ENCODE data around the gene NOTCH2.

Gene NOTCH2

GRCh38 chr1:119971710-119972570, 97.5 kb downstream of the NOTCH2 start:
- no peak for DNase-seq

GRCh38 chr1:119968601-119969000, 100.9 kb downstream of the NOTCH2 start:
- no peak for DNase-seq

- DNase-seq: peak; percentile 68
Observed at GRCh38 chr1:119968068-119968492, 101.4 kb downstream of the NOTCH2 start.

DNA sequence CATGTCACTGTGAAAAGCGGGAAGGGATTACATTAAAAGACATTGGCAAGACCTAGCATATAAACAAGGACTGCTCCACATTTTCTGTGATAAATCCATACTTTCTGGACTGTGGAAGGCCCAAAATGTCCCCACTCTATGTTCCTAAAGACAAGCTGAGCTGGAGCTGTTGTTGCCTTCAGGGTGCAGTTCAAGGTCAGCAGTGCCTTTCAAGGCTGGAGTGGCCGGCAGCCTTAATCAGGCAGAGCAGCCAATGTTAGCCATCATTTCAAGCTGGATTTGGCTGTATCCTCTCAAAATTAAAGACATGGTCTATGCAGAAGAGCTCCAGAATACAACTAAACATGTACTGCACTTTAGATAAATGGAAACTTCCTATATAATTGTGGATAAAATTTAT, 102.8 kb downstream of the NOTCH2 start:
- DNase-seq: no peak

- no peak for DNase-seq
Observed at GRCh38 chr1:119966020-119966419, 103.4 kb downstream of the NOTCH2 start.

- DNase-seq: no peak
Observed at GRCh38 chr1:119964673-119965363, 104.6 kb downstream of the NOTCH2 start.

DNA sequence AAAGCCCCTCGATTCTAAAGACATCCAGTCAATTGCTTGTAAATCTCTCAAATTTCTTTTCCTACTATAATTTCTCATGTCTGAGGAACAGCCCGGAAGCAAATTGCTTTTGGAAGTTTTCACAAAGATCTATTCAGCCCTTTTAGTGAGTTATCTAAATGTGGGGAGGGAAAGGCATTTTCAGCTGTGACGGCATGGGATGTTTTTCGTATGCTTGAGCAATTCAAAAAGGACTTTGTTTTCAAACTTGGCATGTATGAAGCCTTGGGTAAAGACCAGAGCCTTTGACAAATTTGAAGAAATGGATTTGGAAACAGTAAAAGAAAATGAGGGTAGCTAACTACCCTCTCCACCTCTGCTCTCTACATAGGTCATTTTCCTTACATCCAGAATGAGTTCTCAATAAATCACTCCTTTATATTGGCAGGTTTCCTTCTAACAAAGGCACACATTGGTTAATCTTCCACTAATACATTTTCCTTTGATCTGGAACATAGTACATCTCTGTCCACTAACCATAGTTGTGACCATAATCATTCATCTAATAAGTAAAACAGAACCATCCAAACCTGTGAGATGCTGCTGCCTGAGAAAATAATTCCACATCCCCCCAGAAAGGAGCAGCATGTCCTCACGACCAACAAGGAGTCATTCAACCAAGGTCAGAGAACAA, 107.0 kb downstream of the NOTCH2 start:
- DNase-seq: no peak

GRCh38 chr1:119960501-119960900, 109.0 kb downstream of the NOTCH2 start:
- no peak for DNase-seq

- no peak for DNase-seq
Observed at GRCh38 chr1:119959268-119960220, 109.9 kb downstream of the NOTCH2 start.

DNA sequence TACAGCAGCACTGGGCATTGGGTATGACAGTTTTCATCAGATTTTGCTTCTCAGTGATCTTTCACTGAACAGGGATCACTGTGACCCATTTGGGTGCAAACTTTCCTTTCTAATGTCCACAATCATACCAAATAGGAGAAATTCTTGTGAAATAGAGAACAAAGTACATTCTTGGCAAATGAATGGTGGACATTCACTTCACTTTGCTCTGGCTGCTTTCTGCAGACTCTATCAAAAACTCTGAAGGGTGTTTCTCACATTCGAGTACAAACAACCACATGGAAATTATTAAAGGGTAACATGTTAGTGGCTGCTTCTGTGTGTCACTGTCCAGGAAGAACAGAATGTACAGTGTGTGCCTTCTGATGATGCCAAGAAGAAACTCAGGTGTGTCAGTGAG, 111.2 kb downstream of the NOTCH2 start:
- DNase-seq: no peak

GRCh38 chr1:119956306-119956705, 113.2 kb downstream of the NOTCH2 start:
- DNase-seq: no peak

DNA sequence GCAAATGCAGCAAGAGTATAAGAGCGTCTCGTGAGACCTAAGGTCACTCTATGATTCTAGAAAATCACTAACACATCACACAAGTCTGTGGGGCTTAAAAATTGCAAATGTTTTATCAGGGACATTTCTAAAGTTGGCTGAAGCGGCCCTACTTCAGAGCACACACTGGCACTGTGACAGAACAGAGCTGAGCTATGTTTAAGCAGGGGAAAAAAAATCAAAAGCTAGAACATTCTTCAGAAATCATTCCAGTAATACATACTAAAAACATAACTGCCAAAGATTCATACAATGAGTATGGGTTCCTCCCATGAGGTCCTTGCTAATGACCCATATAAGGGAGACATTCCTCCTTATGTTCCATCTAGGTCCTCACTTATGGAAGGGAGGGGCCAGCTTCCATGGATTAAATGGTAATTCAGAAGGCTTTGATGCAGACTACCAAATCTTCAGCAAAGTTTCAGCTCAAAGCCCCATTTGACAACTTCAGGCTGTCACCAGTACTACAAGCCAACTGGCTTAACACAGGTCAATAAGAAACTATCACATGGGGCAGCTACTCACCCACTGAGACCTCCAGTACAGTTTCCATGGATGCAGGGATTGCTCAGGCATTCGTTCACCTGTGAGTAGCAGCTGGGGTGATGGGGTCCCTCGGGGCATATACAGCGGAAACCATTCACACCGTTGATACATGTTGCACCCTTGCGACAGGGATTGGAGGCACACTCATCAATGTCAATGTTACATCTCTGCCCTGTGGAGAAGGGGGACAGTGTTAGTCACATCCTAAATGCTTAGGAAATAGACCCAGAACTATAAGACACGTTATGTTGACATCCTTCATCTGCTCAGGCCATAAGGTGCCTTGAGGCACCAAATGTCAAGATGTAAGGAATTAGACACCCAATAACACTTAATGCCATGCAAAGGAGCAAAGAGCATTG, 114.7 kb downstream of the NOTCH2 start:
- no peak for DNase-seq

- no peak for DNase-seq
Observed at GRCh38 chr1:119953266-119953998, 116.0 kb downstream of the NOTCH2 start.

DNA sequence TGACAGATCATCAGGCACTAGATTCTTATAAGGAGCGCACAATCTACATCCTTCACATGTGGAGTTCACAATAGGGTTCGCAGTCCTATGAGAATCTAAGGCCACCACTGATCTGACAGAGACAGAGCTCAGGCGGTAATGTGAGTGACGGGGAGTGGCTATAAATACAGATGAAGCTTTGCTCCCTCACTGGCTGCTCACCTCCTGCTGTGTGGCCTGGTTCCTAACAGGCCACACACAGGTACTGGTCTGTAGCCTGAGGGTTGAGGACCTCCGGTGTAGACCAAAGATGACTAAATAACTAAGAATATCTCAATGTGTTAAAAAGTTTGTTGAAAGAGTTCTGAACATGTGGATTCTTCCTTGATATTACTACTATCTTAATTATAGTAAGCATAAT, 117.0 kb downstream of the NOTCH2 start:
- no peak for DNase-seq

DNA sequence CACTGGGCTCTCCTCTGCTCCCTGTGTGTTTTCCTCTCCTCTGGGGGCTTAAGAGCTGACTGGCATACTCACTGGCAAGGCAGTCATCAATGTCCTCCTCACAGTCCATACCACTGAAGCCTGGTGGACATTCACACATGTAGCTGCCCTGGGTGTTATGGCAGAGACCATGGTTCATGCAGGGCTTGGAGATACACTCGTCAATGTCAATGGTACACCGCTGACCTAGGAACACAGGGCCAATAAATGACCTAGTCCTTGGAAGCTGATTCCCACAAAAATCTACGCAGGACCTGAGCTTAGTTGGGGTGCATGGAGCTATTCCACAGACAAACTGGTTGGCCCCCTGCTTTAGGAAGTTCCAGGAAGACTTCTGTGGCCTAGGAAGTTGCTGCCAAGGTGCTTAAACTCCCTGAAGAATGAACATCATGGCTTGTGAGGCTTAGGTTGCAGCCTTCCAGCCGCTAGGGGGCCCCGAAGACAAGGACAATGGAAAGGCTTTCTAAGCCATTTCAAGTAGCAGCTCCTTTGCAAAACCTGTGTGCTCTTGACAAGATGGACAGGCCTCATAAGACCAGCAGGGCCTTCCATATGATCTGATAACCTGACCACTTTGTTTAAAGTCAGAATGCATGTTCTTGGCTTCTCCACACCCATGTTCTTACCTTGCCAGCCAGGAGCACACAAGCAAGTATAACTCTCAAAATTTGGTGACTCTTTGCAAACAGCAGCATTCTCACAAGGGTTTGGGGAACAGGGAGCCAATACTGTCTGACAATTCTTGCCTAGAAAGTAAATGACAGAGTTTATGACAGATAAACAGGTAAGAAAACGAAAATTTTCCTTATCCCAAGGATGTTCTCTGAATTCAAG, 120.9 kb downstream of the NOTCH2 start:
- peak; percentile 54 for DNase-seq

DNA sequence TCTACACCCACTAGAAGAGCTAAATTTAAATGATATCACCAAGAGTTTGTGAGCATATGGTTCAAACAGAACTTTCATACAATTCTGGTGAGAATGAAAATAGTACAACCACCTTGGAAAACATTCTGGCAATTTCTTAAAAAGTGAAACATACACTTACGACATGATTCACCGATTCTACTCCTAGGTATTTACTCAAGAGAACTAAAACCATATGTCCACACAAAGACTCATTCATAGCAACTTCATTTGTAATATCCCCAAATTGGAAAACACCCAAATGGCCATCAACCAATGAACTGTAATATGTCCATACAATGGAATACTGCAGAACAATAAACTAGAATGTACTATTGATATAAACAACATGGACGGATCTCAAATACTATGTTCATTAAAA, 122.0 kb downstream of the NOTCH2 start:
- DNase-seq: no peak

- DNase-seq: no peak
Observed at GRCh38 chr1:119946724-119947123, 122.7 kb downstream of the NOTCH2 start.

DNA sequence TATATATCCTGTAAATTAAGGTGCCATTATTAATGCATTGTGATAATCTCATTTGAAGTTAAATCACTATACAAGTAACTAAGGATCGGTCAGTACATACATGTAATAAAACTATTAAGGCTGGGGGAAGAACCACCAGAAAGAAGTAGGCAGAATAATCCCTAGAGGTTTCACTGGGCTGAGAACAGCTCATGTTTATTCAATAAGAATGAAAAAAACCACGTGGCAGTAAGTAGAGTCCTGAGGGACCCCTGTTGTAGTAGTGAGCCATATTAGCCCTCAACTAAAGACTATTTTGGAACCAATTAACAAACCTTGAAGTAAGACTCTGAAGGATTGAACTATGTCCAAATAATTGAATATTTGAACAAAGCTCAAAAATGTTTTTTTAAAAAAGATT, 126.2 kb downstream of the NOTCH2 start:
- no peak for DNase-seq

- DNase-seq: no peak
Observed at GRCh38 chr1:119941392-119941791, 128.1 kb downstream of the NOTCH2 start.

DNA sequence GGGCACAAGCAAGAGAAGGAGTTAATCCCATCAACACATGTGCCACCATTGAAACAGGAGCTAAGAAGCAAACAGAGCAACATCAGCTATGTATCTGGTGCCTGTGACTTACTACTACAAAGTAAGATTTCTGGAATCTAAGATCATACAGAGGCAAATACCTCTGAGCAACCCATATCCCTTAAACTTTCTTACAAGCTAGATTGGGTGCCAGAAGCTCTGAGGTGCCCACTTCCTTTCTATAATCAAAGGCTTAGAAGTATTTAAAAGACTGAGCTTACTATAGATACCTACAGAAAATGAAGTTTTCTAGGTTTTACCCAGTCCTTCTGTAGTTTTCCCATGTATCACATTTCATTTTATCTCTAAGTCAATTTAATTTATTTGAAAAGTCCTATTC, 128.8 kb downstream of the NOTCH2 start:
- DNase-seq: no peak
